Measurements from ENCODE around the gene GPSM1. TPM values are rescaled to one million over a fixed set of nuclear protein-coding genes. Genes with fewer than 3 reads are reported as not detected.

GPSM1 gene
- total and polyA plus RNA-seq, 9 of the 15 experiments (the other 6 are each of a cell fraction or from before 2014, with no cell fraction given) = 0.04 to 14.2 (median 3.1) TPM

DNA sequence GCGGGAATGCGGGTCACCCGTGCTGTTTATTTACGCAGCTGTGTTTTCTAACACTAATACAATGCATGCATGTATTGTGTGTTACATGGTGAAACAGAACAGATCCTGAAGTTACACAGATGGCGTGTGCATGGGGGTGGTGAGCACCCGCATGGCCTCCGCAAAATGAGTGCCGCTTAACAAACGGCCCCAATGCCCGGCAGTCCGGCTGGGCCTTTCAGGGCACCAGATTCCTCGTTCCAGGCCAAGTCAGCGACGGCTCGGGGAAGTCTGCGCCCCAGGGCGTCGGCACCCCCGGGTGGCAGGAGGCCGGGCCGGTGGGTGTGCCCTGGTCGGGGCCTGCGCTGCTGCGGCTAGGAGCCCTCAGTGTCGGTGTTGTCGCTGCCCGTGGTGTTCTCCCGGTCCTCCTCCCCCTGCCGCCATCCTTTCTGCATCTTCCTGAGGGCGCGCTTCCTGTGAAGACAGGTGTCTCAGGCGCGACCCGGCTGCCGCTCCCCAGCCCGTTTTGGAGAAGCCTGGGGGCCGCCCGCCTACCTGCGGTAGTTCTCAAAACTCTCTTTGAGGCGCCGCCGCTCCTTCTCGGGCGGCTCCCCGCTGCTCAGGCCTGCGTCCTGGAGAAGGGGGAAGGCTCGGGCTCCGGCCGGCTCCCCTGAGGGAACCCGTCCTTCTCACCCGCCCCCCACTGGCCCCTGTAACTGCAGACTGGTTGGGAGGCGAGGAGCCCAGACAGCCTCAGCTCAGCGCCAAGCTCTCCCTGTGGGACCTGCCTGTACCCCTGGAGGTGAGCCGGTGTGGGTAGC, 36.8 kb downstream of the GPSM1 start (continued):
- TF ChIP-seq, protein P1, sequence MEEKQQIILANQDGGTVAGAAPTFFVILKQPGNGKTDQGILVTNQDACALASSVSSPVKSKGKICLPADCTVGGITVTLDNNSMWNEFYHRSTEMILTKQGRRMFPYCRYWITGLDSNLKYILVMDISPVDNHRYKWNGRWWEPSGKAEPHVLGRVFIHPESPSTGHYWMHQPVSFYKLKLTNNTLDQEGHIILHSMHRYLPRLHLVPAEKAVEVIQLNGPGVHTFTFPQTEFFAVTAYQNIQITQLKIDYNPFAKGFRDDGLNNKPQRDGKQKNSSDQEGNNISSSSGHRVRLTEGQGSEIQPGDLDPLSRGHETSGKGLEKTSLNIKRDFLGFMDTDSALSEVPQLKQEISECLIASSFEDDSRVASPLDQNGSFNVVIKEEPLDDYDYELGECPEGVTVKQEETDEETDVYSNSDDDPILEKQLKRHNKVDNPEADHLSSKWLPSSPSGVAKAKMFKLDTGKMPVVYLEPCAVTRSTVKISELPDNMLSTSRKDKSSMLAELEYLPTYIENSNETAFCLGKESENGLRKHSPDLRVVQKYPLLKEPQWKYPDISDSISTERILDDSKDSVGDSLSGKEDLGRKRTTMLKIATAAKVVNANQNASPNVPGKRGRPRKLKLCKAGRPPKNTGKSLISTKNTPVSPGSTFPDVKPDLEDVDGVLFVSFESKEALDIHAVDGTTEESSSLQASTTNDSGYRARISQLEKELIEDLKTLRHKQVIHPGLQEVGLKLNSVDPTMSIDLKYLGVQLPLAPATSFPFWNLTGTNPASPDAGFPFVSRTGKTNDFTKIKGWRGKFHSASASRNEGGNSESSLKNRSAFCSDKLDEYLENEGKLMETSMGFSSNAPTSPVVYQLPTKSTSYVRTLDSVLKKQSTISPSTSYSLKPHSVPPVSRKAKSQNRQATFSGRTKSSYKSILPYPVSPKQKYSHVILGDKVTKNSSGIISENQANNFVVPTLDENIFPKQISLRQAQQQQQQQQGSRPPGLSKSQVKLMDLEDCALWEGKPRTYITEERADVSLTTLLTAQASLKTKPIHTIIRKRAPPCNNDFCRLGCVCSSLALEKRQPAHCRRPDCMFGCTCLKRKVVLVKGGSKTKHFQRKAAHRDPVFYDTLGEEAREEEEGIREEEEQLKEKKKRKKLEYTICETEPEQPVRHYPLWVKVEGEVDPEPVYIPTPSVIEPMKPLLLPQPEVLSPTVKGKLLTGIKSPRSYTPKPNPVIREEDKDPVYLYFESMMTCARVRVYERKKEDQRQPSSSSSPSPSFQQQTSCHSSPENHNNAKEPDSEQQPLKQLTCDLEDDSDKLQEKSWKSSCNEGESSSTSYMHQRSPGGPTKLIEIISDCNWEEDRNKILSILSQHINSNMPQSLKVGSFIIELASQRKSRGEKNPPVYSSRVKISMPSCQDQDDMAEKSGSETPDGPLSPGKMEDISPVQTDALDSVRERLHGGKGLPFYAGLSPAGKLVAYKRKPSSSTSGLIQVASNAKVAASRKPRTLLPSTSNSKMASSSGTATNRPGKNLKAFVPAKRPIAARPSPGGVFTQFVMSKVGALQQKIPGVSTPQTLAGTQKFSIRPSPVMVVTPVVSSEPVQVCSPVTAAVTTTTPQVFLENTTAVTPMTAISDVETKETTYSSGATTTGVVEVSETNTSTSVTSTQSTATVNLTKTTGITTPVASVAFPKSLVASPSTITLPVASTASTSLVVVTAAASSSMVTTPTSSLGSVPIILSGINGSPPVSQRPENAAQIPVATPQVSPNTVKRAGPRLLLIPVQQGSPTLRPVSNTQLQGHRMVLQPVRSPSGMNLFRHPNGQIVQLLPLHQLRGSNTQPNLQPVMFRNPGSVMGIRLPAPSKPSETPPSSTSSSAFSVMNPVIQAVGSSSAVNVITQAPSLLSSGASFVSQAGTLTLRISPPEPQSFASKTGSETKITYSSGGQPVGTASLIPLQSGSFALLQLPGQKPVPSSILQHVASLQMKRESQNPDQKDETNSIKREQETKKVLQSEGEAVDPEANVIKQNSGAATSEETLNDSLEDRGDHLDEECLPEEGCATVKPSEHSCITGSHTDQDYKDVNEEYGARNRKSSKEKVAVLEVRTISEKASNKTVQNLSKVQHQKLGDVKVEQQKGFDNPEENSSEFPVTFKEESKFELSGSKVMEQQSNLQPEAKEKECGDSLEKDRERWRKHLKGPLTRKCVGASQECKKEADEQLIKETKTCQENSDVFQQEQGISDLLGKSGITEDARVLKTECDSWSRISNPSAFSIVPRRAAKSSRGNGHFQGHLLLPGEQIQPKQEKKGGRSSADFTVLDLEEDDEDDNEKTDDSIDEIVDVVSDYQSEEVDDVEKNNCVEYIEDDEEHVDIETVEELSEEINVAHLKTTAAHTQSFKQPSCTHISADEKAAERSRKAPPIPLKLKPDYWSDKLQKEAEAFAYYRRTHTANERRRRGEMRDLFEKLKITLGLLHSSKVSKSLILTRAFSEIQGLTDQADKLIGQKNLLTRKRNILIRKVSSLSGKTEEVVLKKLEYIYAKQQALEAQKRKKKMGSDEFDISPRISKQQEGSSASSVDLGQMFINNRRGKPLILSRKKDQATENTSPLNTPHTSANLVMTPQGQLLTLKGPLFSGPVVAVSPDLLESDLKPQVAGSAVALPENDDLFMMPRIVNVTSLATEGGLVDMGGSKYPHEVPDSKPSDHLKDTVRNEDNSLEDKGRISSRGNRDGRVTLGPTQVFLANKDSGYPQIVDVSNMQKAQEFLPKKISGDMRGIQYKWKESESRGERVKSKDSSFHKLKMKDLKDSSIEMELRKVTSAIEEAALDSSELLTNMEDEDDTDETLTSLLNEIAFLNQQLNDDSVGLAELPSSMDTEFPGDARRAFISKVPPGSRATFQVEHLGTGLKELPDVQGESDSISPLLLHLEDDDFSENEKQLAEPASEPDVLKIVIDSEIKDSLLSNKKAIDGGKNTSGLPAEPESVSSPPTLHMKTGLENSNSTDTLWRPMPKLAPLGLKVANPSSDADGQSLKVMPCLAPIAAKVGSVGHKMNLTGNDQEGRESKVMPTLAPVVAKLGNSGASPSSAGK (IDR thresholded peaks at IDR 0.05) = peak; percentile 68
- TF ChIP-seq POLR2H (tag; IDR thresholded peaks at IDR 0.05; ENCODE audit: low read depth) (no peak), MAZ (CRISPR knock-in tag; conservative IDR thresholded peaks at IDR 0.05 in 1 of 2, IDR thresholded peaks at IDR 0.05 in 1 of 2) (peak in 1 of 2 experiments; percentile 13; a peak in 1 of 4 replicates), BRF1 (IDR thresholded peaks at IDR 0.05; ENCODE audit: borderline replicate concordance, extremely low read depth, insufficient read length) (no peak), FUS (optimal IDR thresholded peaks at IDR 0.05; ENCODE audit: low read depth, low read length) (peak; percentile 5), MTA3 (IDR thresholded peaks at IDR 0.05; ENCODE audit: borderline replicate concordance) (peak; percentile 87), KDM4B (IDR thresholded peaks at IDR 0.05; ENCODE audit: borderline replicate concordance in 2 of 2, low read depth in 1 of 2) (peak in 1 of 2 experiments; percentile 26; a peak in 1 of 4 replicates), PHB (CRISPR knock-in tag; IDR thresholded peaks at IDR 0.05) (peak; percentile 69; the same call in 1 of the 2 replicates), FOXA3 (CRISPR knock-in tag; conservative IDR thresholded peaks at IDR 0.05 in 1 of 2, IDR thresholded peaks at IDR 0.05 in 1 of 2) (peak in 1 of 2 experiments; percentile 77; a peak in 2 of 4 replicates)
- TF ChIP-seq, protein P2, sequence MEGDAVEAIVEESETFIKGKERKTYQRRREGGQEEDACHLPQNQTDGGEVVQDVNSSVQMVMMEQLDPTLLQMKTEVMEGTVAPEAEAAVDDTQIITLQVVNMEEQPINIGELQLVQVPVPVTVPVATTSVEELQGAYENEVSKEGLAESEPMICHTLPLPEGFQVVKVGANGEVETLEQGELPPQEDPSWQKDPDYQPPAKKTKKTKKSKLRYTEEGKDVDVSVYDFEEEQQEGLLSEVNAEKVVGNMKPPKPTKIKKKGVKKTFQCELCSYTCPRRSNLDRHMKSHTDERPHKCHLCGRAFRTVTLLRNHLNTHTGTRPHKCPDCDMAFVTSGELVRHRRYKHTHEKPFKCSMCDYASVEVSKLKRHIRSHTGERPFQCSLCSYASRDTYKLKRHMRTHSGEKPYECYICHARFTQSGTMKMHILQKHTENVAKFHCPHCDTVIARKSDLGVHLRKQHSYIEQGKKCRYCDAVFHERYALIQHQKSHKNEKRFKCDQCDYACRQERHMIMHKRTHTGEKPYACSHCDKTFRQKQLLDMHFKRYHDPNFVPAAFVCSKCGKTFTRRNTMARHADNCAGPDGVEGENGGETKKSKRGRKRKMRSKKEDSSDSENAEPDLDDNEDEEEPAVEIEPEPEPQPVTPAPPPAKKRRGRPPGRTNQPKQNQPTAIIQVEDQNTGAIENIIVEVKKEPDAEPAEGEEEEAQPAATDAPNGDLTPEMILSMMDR (IDR thresholded peaks at IDR 0.05 in 2 of 3, conservative IDR thresholded peaks at IDR 0.05 in 1 of 3; ENCODE audit: insufficient read depth in 2 of 3, low read depth in 1 of 3, low read length in 3 of 3) = peak in 1 of 3 experiments; percentile 11; a peak in 1 of 6 replicates

Data from K562 (cell line).